ENCODE measurements around the gene PLCL1.

DNA sequence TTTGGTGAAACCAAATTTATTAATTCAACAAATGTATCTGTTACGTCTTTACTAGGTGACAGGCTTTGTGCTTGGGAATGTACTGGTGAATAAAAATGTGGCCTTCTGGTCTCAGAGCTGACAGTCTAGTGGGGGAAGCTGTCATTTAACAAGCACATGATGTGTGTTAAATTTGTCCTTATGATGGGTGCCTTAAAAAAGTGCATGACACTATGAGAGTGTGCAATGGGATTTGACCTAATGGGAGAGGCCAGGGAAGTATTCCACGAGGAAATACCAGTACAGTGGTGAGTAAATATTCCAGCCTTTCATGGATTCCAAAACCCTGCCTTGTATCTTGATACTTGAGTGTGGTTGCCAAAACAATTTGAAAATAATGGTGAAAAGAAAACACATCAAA is 308.9 kb downstream of the PLCL1 start:
- TF ChIP-seq, protein P1, sequence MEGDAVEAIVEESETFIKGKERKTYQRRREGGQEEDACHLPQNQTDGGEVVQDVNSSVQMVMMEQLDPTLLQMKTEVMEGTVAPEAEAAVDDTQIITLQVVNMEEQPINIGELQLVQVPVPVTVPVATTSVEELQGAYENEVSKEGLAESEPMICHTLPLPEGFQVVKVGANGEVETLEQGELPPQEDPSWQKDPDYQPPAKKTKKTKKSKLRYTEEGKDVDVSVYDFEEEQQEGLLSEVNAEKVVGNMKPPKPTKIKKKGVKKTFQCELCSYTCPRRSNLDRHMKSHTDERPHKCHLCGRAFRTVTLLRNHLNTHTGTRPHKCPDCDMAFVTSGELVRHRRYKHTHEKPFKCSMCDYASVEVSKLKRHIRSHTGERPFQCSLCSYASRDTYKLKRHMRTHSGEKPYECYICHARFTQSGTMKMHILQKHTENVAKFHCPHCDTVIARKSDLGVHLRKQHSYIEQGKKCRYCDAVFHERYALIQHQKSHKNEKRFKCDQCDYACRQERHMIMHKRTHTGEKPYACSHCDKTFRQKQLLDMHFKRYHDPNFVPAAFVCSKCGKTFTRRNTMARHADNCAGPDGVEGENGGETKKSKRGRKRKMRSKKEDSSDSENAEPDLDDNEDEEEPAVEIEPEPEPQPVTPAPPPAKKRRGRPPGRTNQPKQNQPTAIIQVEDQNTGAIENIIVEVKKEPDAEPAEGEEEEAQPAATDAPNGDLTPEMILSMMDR (IDR thresholded peaks at IDR 0.05): no peak
- TF ChIP-seq POLR2A (IDR thresholded peaks at IDR 0.05): no peak
